Stimulated activated CD4-positive, alpha-beta T cell treated with anti-CD3 and anti-CD28 coated beads, Interleukin-12 subunit alpha, Interleukin-12 subunit beta, amount 100 ng/mL, for 24 hours (primary cell): Measurements from ENCODE around the gene WWOX.
A peak's percentile ranks its signal among the peaks of the same experiment; 100 is the strongest.

Experiments
- DNase-seq, 2 experiments: peaks; one replicate each; pipeline ENCODE4 v3.0.0-alpha.2; 2020; ENCODE audit warnings: low read depth in 2 of 2

The WWOX gene

GRCh38 chr16:78224342-78224741 lies 124.9 kb downstream of the WWOX start:
- no peak for DNase-seq

- DNase-seq: no peak
Measured at GRCh38 chr16:78225919-78226318, 126.5 kb downstream of the WWOX start.

GRCh38 chr16:78227855-78228254 lies 128.4 kb downstream of the WWOX start:
- DNase-seq: no peak

GRCh38 chr16:78228704-78229103 lies 129.2 kb downstream of the WWOX start:
- DNase-seq: no peak

- DNase-seq: no peak
Measured at GRCh38 chr16:78230832-78231231, 131.4 kb downstream of the WWOX start.

- peak; percentile 17 to 53 for DNase-seq
Measured at GRCh38 chr16:78235168-78235800, 135.8 kb downstream of the WWOX start.

GRCh38 chr16:78235876-78236275 lies 136.4 kb downstream of the WWOX start:
- DNase-seq: no peak

GRCh38 chr16:78237841-78238240 lies 138.4 kb downstream of the WWOX start:
- DNase-seq: no peak

GRCh38 chr16:78240459-78241222 lies 141.2 kb downstream of the WWOX start:
- DNase-seq: no peak

- DNase-seq: no peak
Measured at GRCh38 chr16:78242239-78242630, 142.8 kb downstream of the WWOX start.

- DNase-seq: no peak
Measured at GRCh38 chr16:78244131-78244895, 144.9 kb downstream of the WWOX start.

GRCh38 chr16:78246559-78246958 lies 147.1 kb downstream of the WWOX start:
- DNase-seq: no peak

GRCh38 chr16:78249056-78249455 lies 149.6 kb downstream of the WWOX start:
- DNase-seq: no peak

- no peak for DNase-seq
Measured at GRCh38 chr16:78249832-78250231, 150.4 kb downstream of the WWOX start.

GRCh38 chr16:78251115-78251514 lies 151.7 kb downstream of the WWOX start:
- no peak for DNase-seq

GRCh38 chr16:78252757-78253156 lies 153.3 kb downstream of the WWOX start:
- no peak for DNase-seq

- DNase-seq: no peak
Measured at GRCh38 chr16:78254841-78255240, 155.4 kb downstream of the WWOX start.

- DNase-seq: no peak
Measured at GRCh38 chr16:78256686-78257375, 157.4 kb downstream of the WWOX start.

GRCh38 chr16:78257376-78257728 lies 157.9 kb downstream of the WWOX start:
- no peak for DNase-seq

GRCh38 chr16:78258375-78259065 lies 159.1 kb downstream of the WWOX start:
- no peak for DNase-seq

- DNase-seq: no peak
Measured at GRCh38 chr16:78259873-78260272, 160.4 kb downstream of the WWOX start.

- DNase-seq: no peak
Measured at GRCh38 chr16:78264642-78265041, 165.2 kb downstream of the WWOX start.
